Trophoblast cell (in vitro differentiated cells and primary cell): ENCODE measurements around the gene CUX1.

ENCODE experiments used
- DNase-seq, 2 donors: peaks; one replicate each; pipeline ENCODE4 v3.0.0-alpha.2; 2016
- H2AFZ ChIP-seq: 2 replicates; pipeline ENCODE4 v1.6.1; 2013; ENCODE audit warnings: low read length, moderate library complexity, mild to moderate bottlenecking; ENCODE audit not compliant: insufficient read depth, poor library complexity
- H2AK5ac ChIP-seq: 2 replicates; pipeline ENCODE4 v1.6.1; 2013; ENCODE audit warnings: mild to moderate bottlenecking, low read length
- H2BK120ac ChIP-seq: 2 replicates; pipeline ENCODE4 v1.6.1; 2013; ENCODE audit warnings: low read length, mild to moderate bottlenecking, moderate library complexity; ENCODE audit not compliant: insufficient read depth, poor library complexity
- H2BK12ac ChIP-seq: 2 replicates; pipeline ENCODE4 v1.6.1; 2013; ENCODE audit warnings: mild to moderate bottlenecking, low read length, moderate library complexity
- H2BK5ac ChIP-seq: 2 replicates; pipeline ENCODE4 v1.6.1; 2013; ENCODE audit warnings: low read length, low read depth, moderate library complexity, mild to moderate bottlenecking; ENCODE audit not compliant: poor library complexity
- H3K14ac ChIP-seq: 2 replicates; pipeline ENCODE4 v1.6.1; 2013; ENCODE audit warnings: mild to moderate bottlenecking, low read length
- H3K18ac ChIP-seq: 2 replicates; pipeline ENCODE4 v1.6.1; 2013; ENCODE audit warnings: mild to moderate bottlenecking, low read length
- H3K23ac ChIP-seq: 2 replicates; pipeline ENCODE4 v1.6.1; 2013; ENCODE audit warnings: low read length
- H3K27ac ChIP-seq: 2 replicates; pipeline ENCODE4 v1.5.1; 2013; ENCODE audit warnings: low read depth, mild to moderate bottlenecking, inconsistent platforms, low read length, moderate library complexity
- H3K27me3 ChIP-seq: 2 replicates; pipeline ENCODE4 v1.6.1; 2013; ENCODE audit warnings: inconsistent platforms, mild to moderate bottlenecking, low read length, moderate library complexity; ENCODE audit not compliant: insufficient read depth
- H3K36me3 ChIP-seq, 2 experiments: 1 replicate in 1 of 2; 2 replicates in 1 of 2; pipeline ENCODE4 v1.6.1; 2013; ENCODE audit warnings: low read length in 2 of 2, mild to moderate bottlenecking in 2 of 2, moderate library complexity in 1 of 2; ENCODE audit not compliant: insufficient read depth in 2 of 2, control insufficient read depth in 1 of 2
- H3K4ac ChIP-seq: 2 replicates; pipeline ENCODE4 v1.6.1; 2013; ENCODE audit warnings: low read depth, mild to moderate bottlenecking, low read length, moderate library complexity
- H3K4me1 ChIP-seq, 2 experiments: 1 replicate in 1 of 2; 2 replicates in 1 of 2; pipeline ENCODE4 v1.6.1; 2013; ENCODE audit warnings: low read length in 2 of 2, mild to moderate bottlenecking in 2 of 2, moderate library complexity in 1 of 2; ENCODE audit not compliant: insufficient read depth in 2 of 2, control insufficient read depth in 1 of 2
- H3K4me2 ChIP-seq: 2 replicates; pipeline ENCODE4 v1.6.1; 2013; ENCODE audit warnings: inconsistent platforms, mild to moderate bottlenecking, low read length, moderate library complexity
- H3K4me3 ChIP-seq: 2 replicates; pipeline ENCODE4 v1.5.1; 2013; ENCODE audit warnings: mild to moderate bottlenecking, low read depth, low read length, inconsistent platforms
- H3K79me1 ChIP-seq: one replicate; pipeline ENCODE4 v1.6.1; 2013; ENCODE audit warnings: low read length
- H3K79me2 ChIP-seq: 2 replicates; pipeline ENCODE4 v1.6.1; 2013; ENCODE audit warnings: low read length, mild to moderate bottlenecking; ENCODE audit not compliant: control insufficient read depth, insufficient read depth, poor library complexity
- H3K9ac ChIP-seq: 2 replicates; pipeline ENCODE4 v1.6.1; 2013; ENCODE audit warnings: mild to moderate bottlenecking, low read length
- H3K9me3 ChIP-seq: 2 replicates; pipeline ENCODE4 v1.6.1; 2013; ENCODE audit warnings: low read depth, mild to moderate bottlenecking, control low read depth, inconsistent platforms, low read length; ENCODE audit not compliant: insufficient read depth
- H4K12ac ChIP-seq: 2 replicates; pipeline ENCODE4 v1.6.1; 2013; ENCODE audit warnings: low read depth, mild to moderate bottlenecking, low read length, moderate library complexity
- H4K8ac ChIP-seq: 2 replicates; pipeline ENCODE4 v1.6.1; 2013; ENCODE audit warnings: low read depth, mild to moderate bottlenecking, low read length, moderate library complexity
- H4K91ac ChIP-seq: one replicate; pipeline ENCODE4 v1.6.1; 2013; ENCODE audit warnings: low read depth, mild to moderate bottlenecking, low read length, moderate library complexity
- WGBS: extraction: QIAGEN DNeasy Blood & Tissue Kit; methylation state at CpG from one replicate; pipeline ENCODE4 v1.1.7; 2013; ENCODE audit warnings: missing lambda C conversion rate; ENCODE audit not compliant: insufficient read length, insufficient coverage; ENCODE audit errors: extremely low coverage; 5-methylcytosine and 5-hydroxymethylcytosine counted together

CUX1 gene

DNA sequence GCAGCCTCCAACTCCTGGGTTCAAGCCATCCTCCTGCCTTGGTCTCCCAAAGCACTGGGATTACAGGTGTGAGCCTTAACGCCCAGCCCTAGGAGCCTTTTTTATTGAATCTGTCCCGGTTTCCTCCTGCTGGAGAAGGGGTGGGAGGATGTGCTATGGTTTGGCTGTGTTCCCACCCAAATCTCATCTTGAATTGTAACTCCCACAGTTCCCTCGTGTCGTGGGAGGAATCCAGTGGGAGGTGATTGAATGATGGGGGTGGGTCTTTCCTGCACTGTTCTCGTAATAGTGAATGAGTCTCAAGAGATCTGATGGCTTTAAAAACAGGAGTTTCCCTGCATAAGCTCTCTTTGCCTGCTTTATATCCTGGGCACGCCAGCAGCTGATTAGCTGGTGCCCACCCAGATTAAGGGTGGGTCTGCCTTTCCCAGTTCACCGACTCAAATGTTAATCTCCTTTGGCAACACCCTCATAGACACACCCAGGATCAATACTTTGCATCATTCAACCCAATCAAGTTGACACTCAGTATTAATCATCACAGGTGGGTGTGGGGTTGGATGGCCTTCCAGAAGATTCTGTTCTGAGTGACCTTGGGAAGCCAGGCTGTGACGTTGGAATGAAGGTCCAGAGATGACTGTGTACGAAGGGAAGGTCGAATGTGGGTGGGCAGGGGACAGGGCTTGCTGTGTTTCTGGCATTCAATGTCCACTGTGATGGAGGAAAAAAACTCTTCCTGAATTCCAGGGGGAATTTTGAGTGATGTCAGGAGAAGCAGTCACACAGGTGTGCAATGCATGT lies 33.8 kb upstream of the CUX1 start:
- peaks cover 7% of the 10 kb centered on the region for H3K9me3 ChIP-seq
- H3K79me1 ChIP-seq: no peaks in the 10 kb centered on the region
- H3K4me2 ChIP-seq: no peak overlapping the region
- no peak overlapping the region for H3K23ac ChIP-seq
- H2BK12ac ChIP-seq: no peak overlapping the region
- H3K79me2 ChIP-seq: no peaks in the 10 kb centered on the region
- no peak overlapping the region for H2BK120ac ChIP-seq
- no peaks in the 10 kb centered on the region for H3K27me3 ChIP-seq
- no peak overlapping the region for H2AFZ ChIP-seq
- H3K36me3 ChIP-seq: no peaks in the 10 kb centered on the region
- no peak overlapping the region for H4K12ac ChIP-seq
- H3K14ac ChIP-seq: no peak overlapping the region
- H2BK5ac ChIP-seq: no peak overlapping the region
- H3K9ac ChIP-seq: no peak overlapping the region
- no peak overlapping the region for H3K18ac ChIP-seq
- no peak overlapping the region for H4K8ac ChIP-seq
- H2AK5ac ChIP-seq: no peak overlapping the region
- peaks cover 5% of the 10 kb centered on the region in 2 experiments for H3K4me1 ChIP-seq
- H3K27ac ChIP-seq: no peak overlapping the region
- no peak overlapping the region for H4K91ac ChIP-seq
- H3K4ac ChIP-seq: no peak overlapping the region
- DNase-seq: no peak
- no peak overlapping the region for H3K4me3 ChIP-seq
- WGBS: no CpG with 5 or more reads among the region's 10 CpGs

DNA sequence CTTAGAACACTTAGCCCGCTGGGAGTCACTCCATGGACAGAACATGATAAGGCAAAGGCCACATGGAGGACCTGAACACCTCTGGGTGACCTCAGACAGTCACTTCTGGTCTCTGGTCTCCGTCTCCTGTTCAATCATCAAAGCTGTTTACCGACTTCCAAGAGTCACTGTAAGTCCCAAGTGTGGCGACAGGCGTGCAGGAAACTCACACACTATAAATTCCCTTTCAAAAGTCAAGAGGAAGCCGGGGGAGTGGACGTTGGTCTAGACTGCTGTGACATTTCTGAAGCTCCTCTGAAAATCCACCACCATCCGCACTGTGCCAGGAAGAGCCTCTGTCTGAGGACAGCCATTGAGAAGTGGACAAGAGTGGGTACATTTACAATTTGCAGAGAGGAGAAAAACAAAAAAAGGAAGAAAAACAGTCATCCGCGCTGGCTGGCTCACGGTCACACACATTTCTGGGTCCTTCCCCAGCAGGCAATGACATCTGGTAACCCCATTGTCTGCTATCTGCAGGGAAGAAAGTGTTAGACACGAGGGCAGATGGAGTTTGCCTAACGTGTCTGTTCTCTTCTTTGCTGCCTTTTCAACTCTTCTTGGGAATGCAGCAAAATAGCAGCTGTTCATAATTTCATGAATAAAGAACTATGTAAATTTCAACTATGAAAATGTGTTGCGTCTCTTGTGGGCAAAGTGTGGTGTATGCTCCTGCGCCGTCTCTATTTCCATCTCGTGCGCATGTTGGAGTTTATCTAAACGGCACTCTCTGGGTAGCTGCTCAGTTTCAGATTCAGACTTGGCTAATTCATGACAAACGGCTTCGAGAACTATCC lies 32.9 kb upstream of the CUX1 start:
- Histone ChIP-seq H3K79me2 (no peaks in the 10 kb centered on the region), H3K14ac (no peak overlapping the region), H3K9ac (no peak overlapping the region), H3K79me1 (no peaks in the 10 kb centered on the region), H3K23ac (no peak overlapping the region), H3K36me3 (no peaks in the 10 kb centered on the region), H2BK12ac (no peak overlapping the region), H3K18ac (no peak overlapping the region), H4K12ac (no peak overlapping the region), H3K4me2 (no peak overlapping the region), H2AK5ac (no peak overlapping the region), H3K4ac (no peak overlapping the region), H2AFZ (no peak overlapping the region), H4K8ac (no peak overlapping the region), H3K4me1 (peaks cover 5% of the 10 kb centered on the region in 2 experiments), H3K4me3 (no peak overlapping the region), H4K91ac (no peak overlapping the region), H3K9me3 (peaks cover 7% of the 10 kb centered on the region), H2BK5ac (no peak overlapping the region), H2BK120ac (no peak overlapping the region), H3K27ac (no peak overlapping the region), H3K27me3 (no peaks in the 10 kb centered on the region)
- no CpG with 5 or more reads among the region's 21 CpGs for WGBS
- no peak for DNase-seq

DNA sequence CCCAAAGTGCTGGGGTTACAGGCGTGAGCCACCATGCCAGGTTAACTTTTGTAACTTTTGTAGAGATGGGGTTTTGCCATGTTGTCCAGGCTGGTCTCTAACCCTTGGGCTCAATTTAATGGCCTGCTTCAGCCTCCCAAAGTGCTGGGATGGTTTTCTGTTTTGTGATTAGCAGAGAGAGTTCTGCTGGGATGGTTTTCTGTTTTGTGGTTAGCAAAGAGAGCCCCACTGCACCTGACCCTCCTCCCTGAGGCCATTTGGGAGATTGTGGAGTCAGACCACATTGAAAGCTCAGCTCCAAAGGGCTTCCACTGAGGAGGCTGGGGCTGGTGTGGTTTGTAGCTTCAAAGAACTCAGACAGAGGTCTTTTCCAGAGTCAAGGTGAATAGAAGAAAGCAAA lies 29.6 kb upstream of the CUX1 start:
- Histone ChIP-seq H3K18ac (no peak overlapping the region), H2BK120ac (no peak overlapping the region), H3K4me2 (no peak overlapping the region), H3K4me3 (no peak overlapping the region), H3K23ac (no peak overlapping the region), H3K79me2 (no peaks in the 10 kb centered on the region), H4K91ac (no peak overlapping the region), H4K8ac (no peak overlapping the region), H3K9me3 (peaks cover 7% of the 10 kb centered on the region), H3K4ac (no peak overlapping the region), H2BK12ac (no peak overlapping the region), H2AFZ (no peak overlapping the region), H3K9ac (no peak overlapping the region), H3K14ac (no peak overlapping the region), H3K36me3 (no peaks in the 10 kb centered on the region), H3K4me1 (peaks cover 5 to 8% of the 10 kb centered on the region in 2 experiments), H4K12ac (no peak overlapping the region), H2BK5ac (no peak overlapping the region), H3K27ac (no peak overlapping the region), H2AK5ac (no peak overlapping the region), H3K27me3 (no peaks in the 10 kb centered on the region), H3K79me1 (no peaks in the 10 kb centered on the region)
- no peak for DNase-seq
- WGBS: no CpG with 5 or more reads among the region's 1 CpG

DNA sequence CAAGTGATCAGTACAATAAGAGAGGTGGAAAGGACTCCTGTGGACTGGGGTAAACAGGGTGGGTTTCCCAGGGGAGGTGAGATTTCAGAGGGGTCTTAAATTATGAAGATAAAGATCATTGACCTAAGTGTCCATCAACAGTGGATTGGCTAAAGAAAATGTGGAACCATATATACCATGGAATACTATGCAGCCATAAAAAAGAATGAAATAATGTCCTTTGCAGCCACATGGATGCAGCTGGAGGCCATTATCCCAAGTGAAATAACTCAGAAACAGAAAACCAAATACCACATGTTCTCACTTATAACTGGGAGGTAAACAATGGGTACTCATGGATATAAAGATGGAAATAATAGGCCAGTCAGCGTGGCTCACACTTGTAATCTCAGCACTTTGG lies 28.9 kb upstream of the CUX1 start:
- no peak overlapping the region for H2BK5ac ChIP-seq
- no peak overlapping the region for H3K27ac ChIP-seq
- H2BK120ac ChIP-seq: no peak overlapping the region
- no peaks in the 10 kb centered on the region for H3K27me3 ChIP-seq
- H2BK12ac ChIP-seq: no peak overlapping the region
- H4K91ac ChIP-seq: no peak overlapping the region
- H2AK5ac ChIP-seq: no peak overlapping the region
- H3K14ac ChIP-seq: no peak overlapping the region
- peaks cover 7% of the 10 kb centered on the region for H3K9me3 ChIP-seq
- H3K36me3 ChIP-seq: no peaks in the 10 kb centered on the region
- WGBS: no CpG with 5 or more reads among the region's 1 CpG
- no peak overlapping the region for H3K4me3 ChIP-seq
- peaks cover 5 to 8% of the 10 kb centered on the region in 2 experiments for H3K4me1 ChIP-seq
- no peak overlapping the region for H4K8ac ChIP-seq
- H3K79me2 ChIP-seq: no peaks in the 10 kb centered on the region
- no peaks in the 10 kb centered on the region for H3K79me1 ChIP-seq
- no peak overlapping the region for H3K23ac ChIP-seq
- H3K4me2 ChIP-seq: no peak overlapping the region
- H4K12ac ChIP-seq: no peak overlapping the region
- no peak overlapping the region for H3K18ac ChIP-seq
- DNase-seq: no peak
- H3K9ac ChIP-seq: no peak overlapping the region
- no peak overlapping the region for H3K4ac ChIP-seq
- H2AFZ ChIP-seq: no peak overlapping the region
